ENCODE data around the gene MFAP3L. TPM values are rescaled to one million over a fixed set of nuclear protein-coding genes. Genes with fewer than 3 reads are reported as not detected.

The MFAP3L gene
- polyA plus RNA-seq, 1 experiment, result 9.4 TPM

GRCh38 chr4:170025523-170026252 lies 507 bp downstream of the MFAP3L start:
- H3K36me3 ChIP-seq (ENCODE audit: control insufficient read depth, insufficient read depth, low read length), result no peaks in the 10 kb centered on the region
- CTCF ChIA-PET, result interaction anchor here (1.7 to 2.0 kb wide), 3 partner anchors 17 to 215 kb away, joined by 5 to 8 read pairs (median 5); no protein-coding TSS in a partner anchor
- TF ChIP-seq CTCF (IDR thresholded peaks at IDR 0.05; ENCODE audit: insufficient read depth, low read depth, low read length), result no peak
- DNase-seq (ENCODE audit: low read depth), result no peak
- peaks cover 6% of the 10 kb centered on the region for H3K27me3 ChIP-seq (ENCODE audit: control insufficient read depth, insufficient read depth, low read length)
- peak overlapping the region; percentile 67 for H3K4me3 ChIP-seq (ENCODE audit: low read depth, low read length)
- POLR2A ChIA-PET, result no interaction called here

- no peak for TF ChIP-seq CTCF (IDR thresholded peaks at IDR 0.05; ENCODE audit: insufficient read depth, low read depth, low read length)
- H3K4me3 ChIP-seq (ENCODE audit: low read depth, low read length), result no peak overlapping the region
- peaks cover 4% of the 10 kb centered on the region for H3K27me3 ChIP-seq (ENCODE audit: control insufficient read depth, insufficient read depth, low read length)
- no peaks in the 10 kb centered on the region for H3K36me3 ChIP-seq (ENCODE audit: control insufficient read depth, insufficient read depth, low read length)
- POLR2A ChIA-PET, result no interaction called here
- CTCF ChIA-PET, result no interaction called here
- DNase-seq (ENCODE audit: low read depth), result no peak
Observed at GRCh38 chr4:170022211-170022610, 4.0 kb downstream of the MFAP3L start.

DNA sequence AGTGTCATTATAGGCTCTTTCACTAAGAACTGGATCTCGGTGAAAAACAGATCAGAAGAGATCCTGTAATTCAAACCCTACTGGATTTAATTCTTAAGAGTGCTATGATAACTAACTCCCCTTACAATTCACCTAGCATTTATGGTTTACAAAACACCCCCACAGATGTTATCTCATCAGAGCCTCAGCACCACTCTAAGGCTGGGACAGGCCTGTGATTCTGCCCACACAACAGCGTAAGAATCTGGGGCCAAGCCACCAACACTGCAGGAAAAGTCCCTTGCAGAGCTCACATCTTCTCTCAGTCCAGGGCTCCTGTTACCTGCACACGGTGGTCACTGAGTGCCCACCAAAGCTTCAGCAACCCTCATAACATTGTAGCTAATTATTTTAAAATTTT lies 8.9 kb downstream of the MFAP3L start:
- ChIA-PET CTCF (interaction anchor here (1.8 kb wide), 1 partner anchor 207 kb away, joined by 5 read pairs; no protein-coding TSS in a partner anchor), POLR2A (no interaction called here)
- H3K4me3 ChIP-seq (ENCODE audit: low read depth, low read length), result no peak overlapping the region
- H3K36me3 ChIP-seq (ENCODE audit: control insufficient read depth, insufficient read depth, low read length), result no peaks in the 10 kb centered on the region
- no peak for DNase-seq (ENCODE audit: low read depth)
- no peaks in the 10 kb centered on the region for H3K27me3 ChIP-seq (ENCODE audit: control insufficient read depth, insufficient read depth, low read length)
- TF ChIP-seq CTCF (IDR thresholded peaks at IDR 0.05; ENCODE audit: insufficient read depth, low read depth, low read length), result no peak

DNA sequence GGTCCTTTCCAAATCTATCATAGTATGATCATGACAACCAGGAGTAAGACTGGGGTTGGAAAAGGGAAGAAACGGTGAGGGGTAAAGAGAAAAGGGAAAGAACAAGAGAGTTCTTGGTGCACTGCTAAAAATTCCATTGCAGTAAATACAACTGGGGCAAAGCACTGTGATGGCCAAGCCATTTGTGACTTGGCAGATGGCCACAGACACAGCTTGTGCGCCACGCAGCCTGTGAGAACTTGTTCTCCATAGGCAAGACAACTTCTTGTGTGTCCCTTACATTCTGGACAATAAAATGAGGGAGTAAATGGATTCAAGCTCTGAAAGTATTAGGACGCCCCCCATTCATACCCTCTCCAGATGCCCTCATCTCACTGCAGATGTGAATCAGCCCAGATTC lies 10.9 kb downstream of the MFAP3L start:
- no peak for DNase-seq (ENCODE audit: low read depth)
- Histone ChIP-seq H3K27me3 (ENCODE audit: control insufficient read depth, insufficient read depth, low read length) (no peaks in the 10 kb centered on the region), H3K4me3 (ENCODE audit: low read depth, low read length) (no peak overlapping the region), H3K36me3 (ENCODE audit: control insufficient read depth, insufficient read depth, low read length) (no peaks in the 10 kb centered on the region)
- no peak for TF ChIP-seq CTCF (IDR thresholded peaks at IDR 0.05; ENCODE audit: insufficient read depth, low read depth, low read length)
- ChIA-PET CTCF (interaction anchor here (0.6 to 0.9 kb wide), 3 partner anchors 9 to 165 kb away, joined by 3 read pairs; no protein-coding TSS in a partner anchor), POLR2A (no interaction called here)

DNA sequence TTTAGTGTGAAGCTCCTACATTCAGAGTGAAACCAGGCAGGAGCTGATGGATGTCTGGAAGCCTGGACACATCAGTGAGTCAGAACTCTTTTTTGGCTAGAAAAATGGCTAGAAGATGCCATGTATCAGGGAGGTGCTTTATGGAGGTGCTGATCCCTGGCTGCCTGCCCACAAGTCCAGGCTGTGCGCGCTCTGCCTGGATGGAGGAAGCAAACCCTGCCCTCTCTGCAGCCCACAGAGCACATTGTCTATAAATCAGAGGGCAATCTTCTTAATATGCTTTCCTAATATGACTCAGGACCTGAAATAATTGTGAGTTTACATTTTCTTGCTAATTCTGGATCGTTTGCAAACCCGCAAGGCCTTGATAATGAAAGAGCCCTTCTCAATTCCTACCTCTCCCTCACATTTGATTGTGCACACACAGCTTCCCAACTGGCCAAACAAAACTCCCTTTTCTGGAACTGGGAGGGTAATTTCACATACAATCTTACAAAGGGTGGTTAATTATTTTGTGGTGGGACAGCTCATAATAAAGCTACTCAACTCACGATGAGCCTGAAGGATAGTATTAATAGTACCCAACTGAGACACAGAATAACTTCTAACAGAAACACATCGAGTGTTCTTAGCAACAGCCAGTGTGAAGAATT lies 11.7 kb downstream of the MFAP3L start:
- ChIA-PET CTCF (interaction anchor here (0.6 to 0.9 kb wide), 3 partner anchors 10 to 164 kb away, joined by 3 read pairs; no protein-coding TSS in a partner anchor), POLR2A (no interaction called here)
- no peak for DNase-seq (ENCODE audit: low read depth)
- no peak for TF ChIP-seq CTCF (IDR thresholded peaks at IDR 0.05; ENCODE audit: insufficient read depth, low read depth, low read length)
- H3K4me3 ChIP-seq (ENCODE audit: low read depth, low read length), result no peak overlapping the region
- H3K27me3 ChIP-seq (ENCODE audit: control insufficient read depth, insufficient read depth, low read length), result no peaks in the 10 kb centered on the region
- H3K36me3 ChIP-seq (ENCODE audit: control insufficient read depth, insufficient read depth, low read length), result no peaks in the 10 kb centered on the region
